HG03520 (cell line): ENCODE measurements around the gene NDE1.
A peak's percentile ranks its signal among the peaks of the same experiment; 100 is the strongest.
"Not testable (repeated sequence)": the region's sequence is repeated elsewhere in the genome, so short reads cannot be mapped to it uniquely, and the experiment has no call there.

ENCODE experiments used
- ATAC-seq: cut with Tn5 transposase; IDR thresholded peaks from one replicate; pipeline ENCODE4 v1.9.1; 2021; ENCODE audit warnings: mild to moderate bottlenecking, moderate library complexity; ENCODE audit not compliant: unreplicated experiment

The NDE1 gene

GRCh38 chr16:15620611-15621195 is 29.3 kb upstream of the NDE1 start:
- ATAC-seq: no peak

DNA sequence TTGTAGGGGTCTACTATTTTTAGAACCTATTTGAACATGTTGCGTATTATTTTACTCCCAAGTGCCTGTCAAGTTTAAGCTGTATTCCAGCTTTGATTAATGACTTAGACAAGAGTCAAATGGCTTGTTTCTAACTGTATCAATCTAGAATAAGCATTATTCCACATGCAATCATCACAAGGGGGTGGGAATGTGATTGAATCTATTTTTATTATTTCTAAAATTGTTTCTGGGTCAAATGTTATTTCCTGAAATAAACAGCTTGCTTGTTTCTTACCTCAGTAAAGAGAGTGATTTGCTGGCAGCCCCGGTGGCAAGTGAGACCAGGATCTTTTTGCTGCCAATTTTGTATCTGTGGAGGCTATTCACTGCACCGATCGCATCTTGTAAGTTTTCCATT is 28.6 kb upstream of the NDE1 start:
- ATAC-seq: no peak

- ATAC-seq: no peak
Observed at GRCh38 chr16:15621889-15622288, 28.2 kb upstream of the NDE1 start.

DNA sequence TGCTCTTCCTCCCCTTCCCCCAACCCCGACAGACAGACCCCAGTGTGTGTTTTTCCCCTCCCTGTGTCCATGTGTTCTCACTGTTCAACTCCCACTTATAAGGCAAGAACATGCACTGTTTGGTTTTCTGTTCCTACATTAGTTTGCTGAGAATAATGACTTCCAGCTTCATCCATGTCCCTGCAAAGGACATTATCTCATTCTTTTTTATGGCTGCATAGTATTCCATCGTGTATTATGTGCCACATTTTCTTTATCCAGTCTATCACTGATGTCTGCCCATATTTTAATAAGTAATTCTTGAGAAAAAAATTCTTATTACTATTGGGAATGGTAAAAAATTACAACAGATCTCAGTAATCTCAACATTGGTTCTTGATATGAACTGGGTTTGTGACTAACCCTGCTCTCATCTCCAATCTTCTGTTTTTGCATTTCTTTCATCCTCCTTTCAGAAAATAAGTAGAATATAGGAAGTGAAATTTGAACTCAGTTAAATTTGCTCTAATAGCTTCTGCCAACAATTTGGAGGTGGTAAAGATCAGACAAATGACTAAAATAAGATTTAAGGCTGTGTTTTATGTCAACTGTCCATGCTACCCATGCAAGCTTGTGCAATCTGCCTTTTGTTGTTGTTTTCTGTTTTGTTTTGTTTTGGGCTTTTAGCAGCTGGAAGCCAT is 18.2 kb upstream of the NDE1 start:
- no peak for ATAC-seq

- no peak for ATAC-seq
Observed at GRCh38 chr16:15635926-15636325, 14.1 kb upstream of the NDE1 start.

DNA sequence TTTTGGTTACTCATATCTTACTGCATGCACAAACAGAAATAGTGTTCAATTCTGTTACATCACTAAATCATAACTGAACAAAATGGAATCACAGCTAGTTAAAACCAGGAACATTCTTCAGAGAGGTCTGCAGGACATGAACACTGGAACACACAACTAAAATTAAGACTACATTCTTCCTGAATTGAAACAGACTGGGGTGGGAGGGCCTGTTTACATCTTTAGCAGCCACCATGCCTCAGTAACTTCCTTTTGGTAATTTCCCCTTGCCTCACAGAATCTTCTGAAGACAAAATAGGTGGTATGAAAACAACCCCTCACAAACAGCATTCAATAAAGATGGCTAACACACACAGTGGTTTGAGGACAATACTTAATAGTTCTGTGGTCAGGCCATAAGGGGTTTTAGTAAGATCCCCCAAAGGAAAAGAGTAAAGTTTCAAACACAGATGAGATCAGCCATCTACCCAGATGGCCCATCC is 13.6 kb upstream of the NDE1 start:
- ATAC-seq: no peak

- ATAC-seq: no peak
Observed at GRCh38 chr16:15639061-15639568, 10.9 kb upstream of the NDE1 start.

- no peak for ATAC-seq
Observed at GRCh38 chr16:15640966-15641365, 9.1 kb upstream of the NDE1 start.

DNA sequence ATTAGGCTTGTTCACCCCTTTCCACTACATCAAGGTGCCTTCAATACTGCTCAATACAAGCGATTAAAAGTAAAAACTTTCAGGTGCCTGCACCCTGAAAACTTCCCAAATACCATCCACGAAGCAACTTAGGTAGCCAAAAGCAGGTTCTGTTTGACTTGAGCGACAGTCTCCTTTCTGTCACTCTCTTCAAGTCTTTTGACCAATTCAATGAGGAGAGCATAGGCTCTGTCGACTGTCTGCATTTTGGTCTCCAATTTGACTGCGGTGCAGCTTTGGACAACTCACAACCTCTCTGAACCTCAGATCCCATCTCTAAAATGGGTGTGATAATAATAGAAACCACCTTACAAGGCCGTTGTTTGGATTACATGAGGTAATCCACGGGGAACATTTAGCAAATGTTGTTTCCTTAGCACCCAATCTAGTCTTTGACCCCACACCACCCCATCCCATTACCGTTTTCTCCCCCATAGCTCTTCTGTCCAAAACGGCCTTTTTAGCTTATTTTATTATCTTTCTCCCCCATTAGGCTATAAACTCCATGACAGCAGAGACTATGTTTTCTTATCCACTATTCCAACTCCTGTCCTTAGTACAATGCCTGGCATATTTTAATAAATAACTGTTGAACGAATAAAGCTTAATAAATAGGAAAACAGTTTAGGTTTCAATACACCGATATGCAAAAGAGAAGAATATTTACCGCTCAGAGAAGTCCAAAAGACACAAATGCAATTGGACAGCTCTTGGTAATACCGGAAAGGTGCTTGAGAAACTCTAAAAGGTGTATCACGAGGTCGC is 8.1 kb upstream of the NDE1 start:
- no peak for ATAC-seq

DNA sequence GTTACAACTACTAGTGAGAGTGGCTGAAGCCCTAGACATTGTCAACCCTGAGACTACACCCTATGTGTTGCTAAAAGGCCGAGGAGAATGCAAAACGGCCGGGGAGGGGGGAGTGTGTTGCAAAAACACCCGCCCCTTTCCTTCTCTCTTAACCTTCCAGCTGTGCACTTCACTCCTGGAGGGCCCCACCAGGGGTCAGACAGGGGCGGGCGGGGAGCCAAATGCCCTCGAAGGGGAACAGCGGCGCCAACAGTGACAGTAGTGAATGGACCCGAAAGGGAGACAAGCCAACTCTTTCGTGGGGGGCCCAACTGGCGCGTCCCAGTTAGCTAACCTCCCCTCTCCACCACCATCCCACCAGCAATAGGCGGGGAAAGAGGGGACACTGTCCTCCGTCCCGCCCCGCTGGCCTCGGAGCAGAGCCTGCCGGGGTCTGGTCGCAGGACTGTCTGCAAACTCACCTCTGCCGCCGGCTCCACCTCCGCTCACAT is 7.4 kb upstream of the NDE1 start:
- ATAC-seq: peak; percentile 45

DNA sequence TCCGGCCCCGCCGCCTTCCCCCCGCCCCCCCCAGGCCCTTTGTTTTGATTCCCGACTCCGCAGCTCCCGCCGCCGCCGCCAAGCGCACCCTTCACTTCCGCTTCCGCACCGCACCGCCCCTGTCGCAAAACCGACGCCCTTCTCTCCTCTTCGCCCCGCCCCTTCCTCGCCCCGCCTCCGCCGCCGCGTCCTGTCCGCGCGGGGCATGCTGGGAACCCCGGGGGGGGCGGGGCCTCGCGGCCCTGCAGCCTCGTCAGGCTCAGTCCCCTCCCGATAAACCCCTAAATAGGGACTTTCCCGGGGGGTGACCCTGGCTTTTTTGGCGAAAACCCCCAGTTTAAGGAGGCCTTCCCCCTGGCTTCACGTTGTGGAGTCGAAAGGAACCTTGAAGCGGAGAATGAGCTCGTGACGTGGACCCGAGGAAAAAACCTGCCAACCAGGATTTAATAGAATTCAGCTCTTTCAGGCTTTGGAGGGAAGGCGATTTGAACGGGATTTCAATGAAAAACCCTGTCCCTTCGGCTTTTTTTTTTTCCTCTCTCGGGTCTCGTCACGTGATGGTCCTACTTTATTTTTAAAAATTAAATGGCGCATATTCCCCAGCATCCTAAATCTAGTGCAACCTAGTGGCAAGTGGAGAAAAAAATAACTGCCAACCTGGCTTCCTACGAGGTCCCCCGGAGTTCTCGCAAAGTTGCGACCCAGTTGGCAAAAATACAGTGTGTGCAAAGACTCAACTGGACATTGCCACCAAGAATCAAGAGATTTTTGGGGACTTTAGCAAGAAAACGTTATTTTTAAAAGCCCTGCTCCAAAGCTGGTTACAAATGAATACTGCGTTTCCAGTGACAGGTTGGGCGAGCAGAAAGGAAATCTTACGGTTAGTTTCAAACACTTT is 6.7 kb upstream of the NDE1 start, which contains the start of gene MARF1:
Gene MARF1 (minus strand): TSS at position 107 of the 898 bp plus-strand sequence. CDS start 3,921 bp downstream, outside the sequence.
- peak; percentile 37 for ATAC-seq

DNA sequence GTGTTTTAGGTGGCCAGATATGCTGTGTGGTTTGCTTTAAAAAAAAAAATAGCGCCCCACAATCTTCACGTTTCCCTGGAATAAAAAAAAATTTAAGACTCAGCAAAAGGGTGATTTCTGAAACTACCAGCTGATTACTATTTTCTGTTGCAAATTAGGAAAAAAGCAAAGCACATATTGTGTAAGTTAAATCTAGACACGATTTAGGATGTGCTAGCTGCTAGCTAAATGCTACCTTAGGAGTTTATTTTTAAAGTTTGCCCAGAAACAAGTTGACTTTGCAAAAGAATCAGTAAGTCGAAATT is 6.1 kb upstream of the NDE1 start:
- ATAC-seq: no peak

- ATAC-seq: no peak
Observed at GRCh38 chr16:15644267-15644961, 5.6 kb upstream of the NDE1 start.

GRCh38 chr16:15644962-15645465 is 5.0 kb upstream of the NDE1 start:
- ATAC-seq: not testable (repeated sequence)

DNA sequence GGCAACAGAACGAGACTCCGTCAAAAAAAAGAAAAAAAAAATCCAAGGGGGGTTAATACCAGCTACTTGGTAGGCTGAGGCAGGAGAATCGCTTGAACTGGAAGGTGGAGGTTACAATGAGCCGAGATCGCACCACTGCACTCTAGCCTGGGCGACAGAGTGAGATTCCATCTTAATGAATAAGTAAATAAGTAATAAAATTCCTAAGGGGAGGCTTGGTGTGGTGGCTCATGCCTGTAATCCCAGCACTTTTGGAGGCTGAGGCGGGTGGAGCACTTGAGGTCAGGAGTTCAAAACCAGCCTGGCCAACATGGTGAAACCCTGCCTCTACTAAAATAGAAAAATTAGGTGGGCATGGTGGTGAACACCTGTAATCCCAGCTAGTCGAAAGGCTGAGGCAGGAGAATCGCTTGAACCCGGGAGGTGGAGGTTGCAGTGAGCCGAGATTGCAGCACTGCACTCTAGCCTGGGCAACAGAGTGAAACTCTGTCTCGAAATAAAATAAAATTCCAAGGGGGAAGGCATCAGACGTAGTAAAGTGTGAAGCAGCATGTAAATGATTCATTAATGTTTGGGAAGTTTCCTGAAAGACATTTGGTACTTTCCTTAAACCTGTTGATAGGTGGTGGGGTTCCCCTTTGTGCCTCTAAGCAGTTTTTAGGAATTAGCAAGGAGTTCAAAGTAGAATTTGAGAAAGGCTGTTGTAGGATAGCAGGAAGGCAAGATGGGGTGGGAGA is 3.3 kb upstream of the NDE1 start:
- ATAC-seq: not testable (repeated sequence)

DNA sequence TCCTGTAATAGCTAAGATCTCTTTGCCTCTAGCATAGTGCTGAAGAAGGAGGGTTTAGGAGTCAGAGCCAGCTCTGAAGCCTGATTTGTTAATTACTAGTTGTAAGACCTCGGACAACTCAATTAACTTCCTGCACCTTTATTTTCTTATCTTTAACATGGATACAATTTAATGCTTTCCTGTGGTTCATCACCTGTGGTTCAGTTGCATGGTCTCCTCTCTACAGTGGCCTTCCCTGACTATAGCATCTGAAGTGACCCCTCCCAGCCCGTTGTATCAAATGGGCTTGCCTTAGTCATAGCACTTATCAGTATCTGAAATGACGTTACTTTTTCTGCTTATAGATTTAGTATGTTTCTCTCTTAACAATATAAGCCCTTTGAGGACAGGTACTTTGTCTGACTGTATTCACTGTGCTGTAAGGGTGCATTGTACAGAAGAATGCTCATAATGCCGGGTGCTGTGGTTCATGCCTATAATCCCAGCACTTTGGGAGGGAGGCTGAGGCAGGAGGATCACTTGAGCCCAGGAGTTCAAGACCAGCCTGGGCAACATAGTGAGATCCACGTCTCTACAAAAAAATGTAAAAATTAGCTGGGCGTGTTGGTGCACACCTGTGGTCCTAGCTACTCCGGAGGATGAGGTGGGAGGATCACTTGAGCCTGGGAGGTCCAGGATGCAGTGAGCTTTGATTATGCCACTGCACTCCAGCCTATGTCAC is 2.6 kb upstream of the NDE1 start:
- ATAC-seq: no peak

DNA sequence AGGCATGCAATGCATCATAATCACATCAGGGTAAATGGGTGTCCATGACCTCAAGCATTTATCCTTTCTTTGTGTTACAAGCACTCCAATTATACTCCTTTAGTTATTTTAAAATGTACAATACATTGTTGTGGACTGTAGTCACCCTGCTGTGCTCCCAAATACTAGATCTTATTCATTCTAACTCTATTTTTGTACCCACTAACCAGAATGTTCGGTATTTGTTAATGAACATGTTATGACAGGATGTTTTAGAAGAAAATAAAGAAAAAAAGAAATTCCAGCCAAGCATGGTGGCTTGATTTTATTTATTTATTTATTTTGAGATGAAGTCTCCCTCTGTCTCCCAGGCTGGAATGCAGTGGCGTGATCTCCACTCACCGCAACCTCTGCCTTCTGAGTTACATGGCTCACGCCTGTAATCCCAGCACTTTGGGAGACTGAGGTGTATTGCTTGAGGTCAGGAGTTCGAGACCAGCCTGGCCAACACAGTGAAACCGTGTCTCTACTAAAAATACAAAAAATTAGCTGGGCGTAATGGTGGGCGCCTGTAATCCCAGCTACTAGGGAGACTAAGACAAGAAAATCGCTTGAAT is 1.8 kb upstream of the NDE1 start:
- ATAC-seq: no peak

DNA sequence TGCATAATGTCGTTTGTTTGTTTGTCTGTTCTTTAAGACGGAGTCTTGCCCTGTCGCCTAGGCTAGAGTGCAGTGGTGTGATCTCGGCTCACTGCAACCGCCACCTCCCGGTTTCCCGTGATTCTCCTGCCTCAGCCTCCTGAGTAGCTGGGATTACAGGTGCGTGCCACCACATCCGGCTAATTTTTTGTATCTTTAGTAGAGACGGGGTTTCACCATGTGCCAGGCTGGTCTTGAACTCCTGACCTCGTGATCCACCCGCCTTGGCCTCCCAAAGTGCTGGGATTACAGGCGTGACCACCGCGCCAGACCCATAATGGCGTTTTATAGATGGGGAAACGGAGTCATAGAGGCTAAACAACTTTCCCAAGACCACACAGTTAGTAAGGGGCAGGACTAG is 734 bp upstream of the NDE1 start:
- not testable (repeated sequence) for ATAC-seq
